Stimulated activated CD8-positive, alpha-beta memory T cell treated with anti-CD3 and anti-CD28 coated beads, Interleukin-4, amount 100 ng/mL, for 24 hours (primary cell): ENCODE results near the gene TADA2A.
"Not testable (repeated sequence)": the region's sequence is repeated elsewhere in the genome, so short reads cannot be mapped to it uniquely, and the experiment has no call there.

Experiments
- DNase-seq: peaks from one replicate; pipeline ENCODE4 v3.0.0-alpha.2; 2020; ENCODE audit warnings: low read depth

The TADA2A gene

DNA sequence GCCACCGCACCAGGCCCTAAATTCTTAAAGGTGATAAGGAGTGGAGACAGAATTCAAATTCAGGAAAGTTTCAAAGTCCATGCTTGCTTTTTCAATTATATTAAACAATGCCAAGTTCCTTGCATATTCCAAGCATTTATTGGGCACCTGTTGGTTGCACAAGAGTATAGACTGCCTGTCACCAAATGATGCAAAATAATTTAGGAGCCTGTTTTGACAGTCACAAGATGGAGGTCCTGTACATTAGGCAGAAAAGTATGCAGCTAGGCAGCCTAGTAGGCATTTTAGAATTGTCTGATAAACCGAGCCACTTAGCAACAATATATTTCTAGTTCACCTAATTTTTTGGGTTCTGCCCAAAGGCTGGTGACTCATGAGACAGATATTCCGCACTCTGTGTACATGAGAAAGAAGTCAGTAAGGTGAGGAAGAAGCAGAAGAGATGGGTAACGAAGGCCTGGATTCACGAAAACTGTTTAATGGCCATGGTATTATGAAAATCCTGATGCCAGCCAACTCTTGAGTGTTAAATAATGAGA, 7.4 kb upstream of the TADA2A start:
- no peak for DNase-seq

GRCh38 chr17:37400505-37400904, 6.2 kb upstream of the TADA2A start:
- DNase-seq, result no peak

DNA sequence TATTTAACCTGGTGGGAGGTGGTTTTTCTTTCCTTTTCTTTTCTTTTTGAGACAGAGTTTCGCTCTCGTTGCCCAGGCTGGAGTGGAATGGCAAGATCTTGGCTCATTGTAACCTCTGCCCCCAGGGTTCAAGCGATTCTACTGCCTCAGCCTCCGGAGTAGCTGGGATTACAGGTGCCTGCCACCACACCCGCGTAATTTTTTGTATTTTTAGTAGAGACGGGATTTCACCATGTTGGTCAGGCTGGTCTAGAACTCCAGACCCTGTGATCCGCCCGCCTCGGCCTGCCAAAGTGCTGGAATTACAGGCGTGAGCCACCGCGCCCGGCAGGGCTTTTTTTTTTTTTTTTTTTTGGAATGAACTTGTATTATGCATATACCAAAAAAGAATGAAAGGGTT, 1.2 kb upstream of the TADA2A start:
- DNase-seq, result not testable (repeated sequence)

- DNase-seq, result no peak
These were observed 591 bp upstream of the TADA2A start for GRCh38 chr17:37405955-37406634.

- DNase-seq, result not testable (repeated sequence)
These were observed 1.4 kb downstream of the TADA2A start for GRCh38 chr17:37408145-37408479.

- no peak for DNase-seq
These were observed 3.7 kb downstream of the TADA2A start for GRCh38 chr17:37410357-37410756.

DNA sequence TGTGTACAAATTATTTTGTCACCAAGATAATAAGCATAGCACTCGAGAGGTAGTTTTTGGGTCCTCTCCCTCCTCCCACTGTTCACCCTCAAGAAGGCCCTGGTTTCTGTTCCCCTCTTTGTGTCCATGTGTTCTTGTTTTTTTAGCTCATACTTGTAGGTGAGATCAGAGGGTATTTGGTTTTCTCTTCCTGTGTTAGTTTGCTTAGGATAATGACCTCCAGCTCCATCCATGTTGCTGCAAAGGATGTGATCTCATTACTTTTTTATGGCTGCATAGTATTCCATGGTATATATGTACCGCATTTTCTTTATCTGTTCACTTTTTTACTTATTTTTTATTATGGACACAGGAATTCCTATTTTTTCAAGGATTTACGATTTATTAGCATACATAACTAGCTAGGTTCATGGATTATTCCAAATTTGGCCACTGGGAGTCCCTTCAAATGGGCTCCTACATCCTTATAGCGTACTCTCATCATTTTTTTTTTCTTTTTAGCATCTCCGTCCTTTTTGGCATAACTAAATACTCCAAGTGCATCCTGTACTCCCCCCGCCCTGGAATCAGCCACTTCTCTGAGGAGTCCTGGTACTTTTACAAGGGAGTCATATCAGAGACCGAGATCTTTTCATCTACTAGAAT, 7.3 kb downstream of the TADA2A start:
- no peak for DNase-seq

DNA sequence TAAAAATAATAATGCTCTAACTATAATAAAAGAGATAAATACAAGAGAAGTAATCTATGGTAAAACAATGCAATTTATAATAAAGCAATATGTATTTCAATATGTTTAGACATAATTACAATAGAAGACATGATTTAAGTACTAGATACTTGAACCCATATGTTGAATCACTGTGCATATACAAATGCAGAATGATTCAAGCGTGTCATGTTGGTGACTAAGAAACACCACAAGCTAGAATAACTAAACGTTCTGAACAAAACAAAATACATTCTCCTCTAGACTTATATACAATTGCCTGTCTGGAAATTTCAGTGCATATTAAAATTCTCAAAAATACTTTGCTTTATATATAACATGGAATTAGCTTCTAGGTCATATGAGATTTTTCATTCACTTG, 11.2 kb downstream of the TADA2A start:
- no peak for DNase-seq

DNA sequence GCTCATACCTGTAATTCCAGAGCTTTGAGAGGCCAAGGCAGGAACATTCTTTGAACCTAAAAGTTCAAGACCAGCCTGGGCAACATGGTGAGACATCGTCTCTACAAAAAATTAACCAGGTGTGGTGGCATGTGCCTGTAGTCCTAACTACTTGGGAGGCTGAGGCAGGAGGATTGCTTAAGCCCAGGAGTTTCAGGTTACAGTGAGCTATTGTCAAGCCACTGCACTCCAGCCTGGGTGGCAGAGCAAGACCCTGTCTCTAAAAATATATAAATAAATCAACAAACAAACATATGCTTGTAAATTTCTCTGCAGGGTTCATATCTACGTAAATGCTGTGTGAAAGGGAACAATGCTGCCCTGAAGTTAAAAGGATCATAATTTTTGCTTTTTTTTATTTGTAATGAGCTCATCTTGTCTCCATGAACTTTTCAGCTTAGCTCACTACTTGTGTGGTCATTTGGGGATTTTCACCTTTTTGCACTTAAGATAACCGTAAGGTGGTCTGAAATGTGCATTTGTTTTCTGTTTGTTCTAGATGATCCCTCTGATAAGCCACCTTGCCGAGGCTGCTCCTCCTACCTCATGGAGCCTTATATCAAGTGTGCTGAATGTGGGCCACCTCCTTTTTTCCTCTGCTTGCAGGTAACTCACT, 16.4 kb downstream of the TADA2A start:
- DNase-seq, result no peak

GRCh38 chr17:37425268-37425667, 18.6 kb downstream of the TADA2A start:
- no peak for DNase-seq

GRCh38 chr17:37429039-37429438, 22.4 kb downstream of the TADA2A start:
- DNase-seq, result no peak

GRCh38 chr17:37429453-37429852, 22.8 kb downstream of the TADA2A start:
- DNase-seq, result no peak

DNA sequence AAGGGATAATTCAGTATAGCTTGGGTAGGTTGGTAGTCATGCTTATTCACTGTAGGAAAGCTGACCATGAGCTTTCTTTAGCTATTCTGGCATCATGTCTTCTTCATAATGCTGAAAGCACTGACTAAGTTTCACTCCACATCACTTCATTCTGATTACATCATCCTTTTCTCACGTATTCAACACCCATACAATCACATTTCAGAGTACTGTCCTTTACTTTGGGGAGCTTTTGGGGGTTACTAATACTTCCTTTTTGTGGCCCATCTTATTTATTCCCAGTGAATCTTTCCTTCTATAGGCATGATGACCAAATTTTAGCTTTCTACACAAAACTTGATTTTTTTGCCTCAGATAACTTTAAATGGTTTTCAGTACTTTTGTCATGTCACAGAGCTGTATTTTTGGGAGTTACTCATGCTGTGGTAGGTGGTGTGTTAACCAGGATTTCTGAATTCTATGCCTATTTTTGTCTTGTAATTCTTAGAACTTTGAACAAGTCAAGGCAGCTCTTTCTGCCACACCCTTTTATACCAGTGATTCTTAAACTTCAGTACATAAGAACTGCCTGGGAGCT, 23.5 kb downstream of the TADA2A start:
- no peak for DNase-seq

GRCh38 chr17:37432671-37433070, 26.0 kb downstream of the TADA2A start:
- DNase-seq, result no peak

GRCh38 chr17:37438141-37438540, 31.5 kb downstream of the TADA2A start:
- no peak for DNase-seq

DNA sequence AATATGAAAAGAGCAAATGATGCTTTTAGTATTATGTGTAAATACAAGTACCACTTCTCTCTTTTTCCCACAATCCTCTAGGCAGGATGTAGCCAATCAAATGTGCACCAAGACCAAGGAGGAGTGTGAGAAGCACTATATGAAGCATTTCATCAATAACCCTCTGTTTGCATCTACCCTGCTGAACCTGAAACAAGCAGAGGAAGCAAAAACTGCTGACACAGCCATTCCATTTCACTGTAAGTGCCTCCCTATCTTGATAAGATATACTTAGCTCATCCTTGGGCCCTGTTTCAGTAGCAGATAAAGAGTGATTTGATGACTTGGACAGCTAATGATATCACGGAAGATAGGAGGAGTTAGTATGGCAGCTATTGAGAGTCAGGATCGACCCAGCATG, 33.7 kb downstream of the TADA2A start:
- no peak for DNase-seq

DNA sequence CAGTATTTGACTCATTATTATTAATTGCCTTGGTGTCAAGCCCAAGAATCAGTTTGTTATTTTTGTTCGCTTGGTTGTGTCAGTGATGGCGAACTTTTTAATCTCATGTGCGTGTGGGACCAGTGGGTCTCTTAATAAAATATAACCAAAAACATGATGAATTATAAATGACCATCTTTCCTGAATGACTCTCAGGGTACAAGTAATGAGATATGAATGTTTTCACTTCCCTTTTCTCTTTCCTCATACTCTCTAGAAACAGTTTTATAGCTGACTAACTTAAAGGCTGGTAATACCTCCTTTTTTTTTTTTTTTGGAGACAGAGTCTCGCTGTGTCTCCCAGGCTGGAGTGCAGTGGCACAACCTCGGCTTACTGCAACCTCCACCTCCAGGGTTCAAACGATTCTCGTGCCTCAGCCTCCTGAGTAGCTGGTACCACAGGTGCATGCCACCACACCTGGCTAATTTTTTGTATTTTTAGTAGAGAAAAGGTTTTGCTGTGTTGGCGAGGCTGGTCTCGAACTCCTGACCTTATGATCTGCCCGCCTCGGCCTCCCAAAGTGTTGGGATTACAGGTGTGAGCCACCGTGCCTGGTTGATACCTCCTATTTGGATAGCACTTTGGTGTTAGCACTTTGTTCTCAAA, 34.8 kb downstream of the TADA2A start:
- DNase-seq, result not testable (repeated sequence)

DNA sequence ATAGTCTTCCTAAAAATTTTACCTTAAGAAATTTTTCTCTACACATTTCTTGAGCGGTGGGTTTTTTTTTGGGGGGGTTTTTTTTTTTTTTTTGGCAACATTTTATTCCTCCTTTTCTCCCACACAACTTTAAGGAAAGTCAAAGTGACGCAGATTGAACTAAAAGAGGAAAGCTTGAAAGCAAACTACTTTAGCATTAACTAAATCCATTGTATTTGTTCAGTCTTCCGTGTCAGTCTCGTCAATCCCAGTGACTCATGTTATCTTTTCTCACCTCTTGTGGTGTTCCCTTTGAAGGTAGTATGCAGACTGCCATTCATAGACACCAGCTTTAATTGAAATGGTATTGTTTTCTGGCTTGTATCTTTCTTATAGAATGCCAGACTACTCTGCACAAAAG, 39.3 kb downstream of the TADA2A start:
- no peak for DNase-seq

GRCh38 chr17:37447641-37448040, 41.0 kb downstream of the TADA2A start:
- no peak for DNase-seq

DNA sequence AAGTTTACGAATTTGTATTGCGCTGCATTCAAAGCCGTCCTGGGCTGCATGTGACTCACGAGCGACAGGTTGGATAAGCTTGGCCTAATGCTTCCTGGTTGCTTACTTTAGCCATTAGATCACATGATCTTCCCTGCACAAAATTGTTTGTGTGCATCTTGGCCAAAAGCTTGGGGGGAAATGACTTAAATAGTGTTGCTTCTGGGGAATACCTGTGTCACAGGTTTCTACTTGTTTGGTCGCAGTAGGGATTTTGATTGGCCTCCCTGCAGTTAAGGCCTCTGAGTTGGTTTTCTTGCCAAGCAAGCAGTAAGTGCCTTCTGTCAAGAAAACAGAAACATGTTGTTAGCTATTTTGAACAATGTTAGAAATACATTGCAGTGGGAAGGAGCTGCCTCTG, 43.4 kb downstream of the TADA2A start:
- no peak for DNase-seq

GRCh38 chr17:37457801-37458200, 51.1 kb downstream of the TADA2A start:
- not testable (repeated sequence) for DNase-seq

GRCh38 chr17:37458805-37459204, 52.1 kb downstream of the TADA2A start:
- no peak for DNase-seq
